H9 (cell line): ENCODE measurements around the gene PKNOX2. TPM values are rescaled to one million over a fixed set of nuclear protein-coding genes. Genes with fewer than 3 reads are reported as not detected.

Experiments
- DNase-seq: peaks from one replicate; pipeline ENCODE4 v3.0.0-alpha.2; 2017
- H2AFZ ChIP-seq: one replicate; pipeline ENCODE4 v1.6.1; 2013; ENCODE audit warnings: mild to moderate bottlenecking, low read length, control low read depth, moderate library complexity
- H2AK5ac ChIP-seq: 2 replicates; pipeline ENCODE4 v1.6.1; 2013; ENCODE audit warnings: low read length, control low read depth, mixed read lengths; ENCODE audit not compliant: insufficient read length
- H2BK120ac ChIP-seq: one replicate; pipeline ENCODE4 v1.6.1; 2013; ENCODE audit warnings: low read depth, mild to moderate bottlenecking, low read length, control low read depth, inconsistent platforms; ENCODE audit not compliant: poor library complexity, severe bottlenecking
- H2BK12ac ChIP-seq: 2 replicates; pipeline ENCODE4 v1.6.1; 2013; ENCODE audit warnings: low read length, control low read depth, mixed read lengths, low read depth; ENCODE audit not compliant: insufficient read length
- H2BK15ac ChIP-seq: 2 replicates; pipeline ENCODE4 v1.6.1; 2013; ENCODE audit warnings: low read depth, low read length, control low read depth
- H2BK20ac ChIP-seq: one replicate; pipeline ENCODE4 v1.6.1; 2013; ENCODE audit warnings: low read depth, mild to moderate bottlenecking, low read length, control low read depth, inconsistent platforms; ENCODE audit not compliant: poor library complexity, severe bottlenecking
- H2BK5ac ChIP-seq: 2 replicates; pipeline ENCODE4 v1.6.1; 2013; ENCODE audit warnings: low read length, control low read depth, mixed read lengths; ENCODE audit not compliant: insufficient read length
- H3K14ac ChIP-seq: 2 replicates; pipeline ENCODE4 v1.6.1; 2013; ENCODE audit warnings: low read length, control low read depth; ENCODE audit not compliant: insufficient read depth
- H3K18ac ChIP-seq: 2 replicates; pipeline ENCODE4 v1.6.1; 2013; ENCODE audit warnings: low read depth, mild to moderate bottlenecking, mixed read lengths, low read length, control low read depth; ENCODE audit not compliant: insufficient read length
- H3K23ac ChIP-seq: 2 replicates; pipeline ENCODE4 v1.6.1; 2013; ENCODE audit warnings: low read length, control low read depth, mixed read lengths, low read depth; ENCODE audit not compliant: insufficient read length
- H3K23me2 ChIP-seq: 2 replicates; pipeline ENCODE4 v1.6.1; 2013; ENCODE audit warnings: low read depth, mild to moderate bottlenecking, mixed read lengths, low read length, control low read depth; ENCODE audit not compliant: insufficient read length, poor library complexity, severe bottlenecking
- H3K27ac ChIP-seq: 2 replicates; pipeline ENCODE4 v1.5.1; 2013; ENCODE audit warnings: low read length, control low read depth, mixed read lengths, low read depth; ENCODE audit not compliant: insufficient read length
- H3K27me3 ChIP-seq: 2 replicates; pipeline ENCODE4 v1.6.1; 2013; ENCODE audit warnings: low read length, control low read depth, inconsistent platforms; ENCODE audit not compliant: insufficient read depth
- H3K4ac ChIP-seq: 2 replicates; pipeline ENCODE4 v1.6.1; 2013; ENCODE audit warnings: low read depth, mild to moderate bottlenecking, control low read depth, inconsistent platforms, low read length, moderate library complexity
- H3K4me1 ChIP-seq: 2 replicates; pipeline ENCODE4 v1.6.1; 2013; ENCODE audit warnings: low read length, control low read depth, inconsistent platforms; ENCODE audit not compliant: insufficient read depth
- H3K4me2 ChIP-seq: 2 replicates; pipeline ENCODE4 v1.6.1; 2013; ENCODE audit warnings: low read length, control low read depth, mixed read lengths; ENCODE audit not compliant: insufficient read length, insufficient read depth
- H3K56ac ChIP-seq: 2 replicates; pipeline ENCODE4 v1.6.1; 2013; ENCODE audit warnings: low read depth, mild to moderate bottlenecking, mixed read lengths, low read length, control low read depth; ENCODE audit not compliant: insufficient read length
- H3K79me1 ChIP-seq: 2 replicates; pipeline ENCODE4 v1.6.1; 2013; ENCODE audit warnings: low read depth, mild to moderate bottlenecking, moderate library complexity, low read length, control low read depth, inconsistent platforms; ENCODE audit not compliant: insufficient read depth, poor library complexity, severe bottlenecking
- H3K79me2 ChIP-seq: 2 replicates; pipeline ENCODE4 v1.6.1; 2013; ENCODE audit warnings: low read length, control low read depth, inconsistent platforms; ENCODE audit not compliant: insufficient read depth
- H3K9ac ChIP-seq: 2 replicates; pipeline ENCODE4 v1.6.1; 2013; ENCODE audit warnings: low read length, control low read depth, mixed read lengths; ENCODE audit not compliant: insufficient read length; ENCODE audit errors: extremely low read depth
- H3K9me3 ChIP-seq: one replicate; pipeline ENCODE4 v1.6.1; 2013; ENCODE audit warnings: low read depth, low read length, inconsistent platforms; ENCODE audit not compliant: control insufficient read depth
- H3T11ph ChIP-seq: one replicate; pipeline ENCODE4 v1.6.1; 2013; ENCODE audit warnings: mild to moderate bottlenecking, low read length, control low read depth, inconsistent platforms
- H4K20me1 ChIP-seq: one replicate; pipeline ENCODE4 v1.6.1; 2013; ENCODE audit not compliant: control insufficient read depth, insufficient read length, insufficient read depth
- H4K5ac ChIP-seq: 2 replicates; pipeline ENCODE4 v1.6.1; 2013; ENCODE audit warnings: low read depth, mild to moderate bottlenecking, mixed read lengths, low read length, control low read depth; ENCODE audit not compliant: insufficient read length
- H4K8ac ChIP-seq: replicated peaks from 2 replicates; pipeline ENCODE4 v1.6.1; 2013; ENCODE audit warnings: low read length, control low read depth, mixed read lengths, low read depth; ENCODE audit not compliant: insufficient read length
- H4K91ac ChIP-seq: 2 replicates; pipeline ENCODE4 v1.6.1; 2013; ENCODE audit warnings: low read depth, mild to moderate bottlenecking, moderate library complexity, mixed read lengths, low read length, control low read depth; ENCODE audit not compliant: insufficient read length
- H3K27ac Mint-ChIP-seq, 3 experiments: 2 replicates in 2 of 3; 3 replicates in 1 of 3; pipeline ENCODE4 v1.8.0; 2020 to 2021; ENCODE audit warnings: mixed read lengths in 3 of 3, mild to moderate bottlenecking in 1 of 3, moderate library complexity in 1 of 3
- H3K27me3 Mint-ChIP-seq: 2 replicates; pipeline ENCODE4 v1.8.0; 2021; ENCODE audit warnings: low read depth, mild to moderate bottlenecking, moderate library complexity, mixed read lengths
- H3K36me3 Mint-ChIP-seq, 3 experiments: 2 replicates in 2 of 3; 3 replicates in 1 of 3; pipeline ENCODE4 v1.8.0; 2020 to 2021; ENCODE audit warnings: low read depth in 3 of 3, mixed read lengths in 3 of 3; ENCODE audit not compliant: insufficient read depth in 1 of 3
- H3K4me1 Mint-ChIP-seq, 2 experiments: 2 replicates each; pipeline ENCODE4 v1.8.0; 2020; ENCODE audit warnings: mixed read lengths in 2 of 2
- H3K4me3 Mint-ChIP-seq, 2 experiments: 2 replicates in 1 of 2; 3 replicates in 1 of 2; pipeline ENCODE4 v1.8.0; 2020 to 2021; ENCODE audit warnings: mild to moderate bottlenecking in 2 of 2, mixed read lengths in 2 of 2, moderate library complexity in 1 of 2
- H3K9me3 Mint-ChIP-seq, 2 experiments: 2 replicates in 1 of 2; 3 replicates in 1 of 2; pipeline ENCODE4 v1.8.0; 2020; ENCODE audit warnings: mild to moderate bottlenecking in 2 of 2, mixed read lengths in 2 of 2, moderate library complexity in 1 of 2
- CTCF ChIP-seq: fragments of 200-600 bp; sonication (generic); conservative IDR thresholded peaks from 3 replicates; pipeline ENCODE4 v1.8.0; 2021; ENCODE audit warnings: antibody characterized with exemption, mild to moderate bottlenecking
- total RNA-seq: library from RNA; stranded (reverse); gene quantifications from 2 replicates; pipeline ENCODE4 v1.2.1, GENCODE V29; 2021

The PKNOX2 gene
- total RNA-seq, 1 experiment from 2014 or later, result 1.3 TPM

GRCh38 chr11:125188021-125188420, 23.5 kb downstream of the PKNOX2 start:
- no peak overlapping the region for H3K23ac ChIP-seq
- H3K27me3 ChIP-seq, result no peaks in the 10 kb centered on the region; the same call in 1 of the 2 replicates
- H4K5ac ChIP-seq, result no peak overlapping the region
- no peak overlapping the region for H3K18ac ChIP-seq
- no peak overlapping the region for H4K8ac ChIP-seq
- no peak overlapping the region for H2AFZ ChIP-seq
- H2BK120ac ChIP-seq, result no peak overlapping the region
- no peak overlapping the region for H2BK12ac ChIP-seq
- H3K9me3 Mint-ChIP-seq, result peaks cover 5 to 8% of the 10 kb centered on the region in 2 experiments; a peak in 4 of 5 replicates
- no peak overlapping the region for H3K4ac ChIP-seq
- no peak overlapping the region for H3K4me2 ChIP-seq
- H3K23me2 ChIP-seq, result no peaks in the 10 kb centered on the region
- no peak for DNase-seq
- H3K27ac ChIP-seq, result no peak overlapping the region
- H3K27ac Mint-ChIP-seq, result no peak overlapping the region
- H2BK15ac ChIP-seq, result no peak overlapping the region
- H3K79me2 ChIP-seq, result no peaks in the 10 kb centered on the region
- no peak overlapping the region for H2AK5ac ChIP-seq
- peaks cover 18 to 35% of the 10 kb centered on the region in 2 experiments for H3K4me1 Mint-ChIP-seq
- H3K9ac ChIP-seq, result no peak overlapping the region
- no peak overlapping the region for H2BK20ac ChIP-seq
- H3T11ph ChIP-seq, result no peak overlapping the region
- H3K14ac ChIP-seq, result no peak overlapping the region
- no peak overlapping the region for H3K4me3 Mint-ChIP-seq
- no peak overlapping the region for H4K91ac ChIP-seq
- no peak overlapping the region for H3K56ac ChIP-seq
- TF ChIP-seq CTCF, result no peak
- no peaks in the 10 kb centered on the region for H4K20me1 ChIP-seq
- peaks cover 25% of the 10 kb centered on the region for H3K27me3 Mint-ChIP-seq
- H3K36me3 Mint-ChIP-seq, result peaks cover 3 to 6% (median 3%) of the 10 kb centered on the region in 3 experiments; a peak in 4 of 7 replicates
- no peak overlapping the region for H2BK5ac ChIP-seq
- no peaks in the 10 kb centered on the region for H3K4me1 ChIP-seq
- H3K79me1 ChIP-seq, result no peaks in the 10 kb centered on the region
- no peaks in the 10 kb centered on the region for H3K9me3 ChIP-seq
